Peyer's patch (tissue), 4 donors: Measurements from ENCODE around the gene EBI3.
"Not testable (repeated sequence)": the region's sequence is repeated elsewhere in the genome, so short reads cannot be mapped to it uniquely, and the experiment has no call there.

ENCODE experiments used
- CTCF ChIP-seq, 6 experiments: fragments of 450-650 bp in 4 of 6; fragments of 200-600 bp in 2 of 6; sonication (generic) in 1 of 6; IDR thresholded peaks; one replicate each; pipeline ENCODE4 v1.5.1; 2017 to 2019; ENCODE audit warnings: antibody characterized with exemption in 6 of 6, mild to moderate bottlenecking in 3 of 6, moderate library complexity in 1 of 6
- POLR2A ChIP-seq, 2 donors: fragments of 450-650 bp; IDR thresholded peaks; one replicate each; pipeline ENCODE4 v1.5.1; 2017; ENCODE audit warnings: antibody characterized with exemption in 2 of 2, mild to moderate bottlenecking in 2 of 2, moderate library complexity in 2 of 2

GRCh38 chr19:4286141-4286540 is 56.8 kb downstream of the EBI3 start:
- not testable (repeated sequence) for TF ChIP-seq CTCF, POLR2A (IDR thresholded peaks at IDR 0.05)
